ENCODE measurements around the gene CLPTM1L.
"Not testable (repeated sequence)": the region's sequence is repeated elsewhere in the genome, so short reads cannot be mapped to it uniquely, and the experiment has no call there.

The CLPTM1L gene

DNA sequence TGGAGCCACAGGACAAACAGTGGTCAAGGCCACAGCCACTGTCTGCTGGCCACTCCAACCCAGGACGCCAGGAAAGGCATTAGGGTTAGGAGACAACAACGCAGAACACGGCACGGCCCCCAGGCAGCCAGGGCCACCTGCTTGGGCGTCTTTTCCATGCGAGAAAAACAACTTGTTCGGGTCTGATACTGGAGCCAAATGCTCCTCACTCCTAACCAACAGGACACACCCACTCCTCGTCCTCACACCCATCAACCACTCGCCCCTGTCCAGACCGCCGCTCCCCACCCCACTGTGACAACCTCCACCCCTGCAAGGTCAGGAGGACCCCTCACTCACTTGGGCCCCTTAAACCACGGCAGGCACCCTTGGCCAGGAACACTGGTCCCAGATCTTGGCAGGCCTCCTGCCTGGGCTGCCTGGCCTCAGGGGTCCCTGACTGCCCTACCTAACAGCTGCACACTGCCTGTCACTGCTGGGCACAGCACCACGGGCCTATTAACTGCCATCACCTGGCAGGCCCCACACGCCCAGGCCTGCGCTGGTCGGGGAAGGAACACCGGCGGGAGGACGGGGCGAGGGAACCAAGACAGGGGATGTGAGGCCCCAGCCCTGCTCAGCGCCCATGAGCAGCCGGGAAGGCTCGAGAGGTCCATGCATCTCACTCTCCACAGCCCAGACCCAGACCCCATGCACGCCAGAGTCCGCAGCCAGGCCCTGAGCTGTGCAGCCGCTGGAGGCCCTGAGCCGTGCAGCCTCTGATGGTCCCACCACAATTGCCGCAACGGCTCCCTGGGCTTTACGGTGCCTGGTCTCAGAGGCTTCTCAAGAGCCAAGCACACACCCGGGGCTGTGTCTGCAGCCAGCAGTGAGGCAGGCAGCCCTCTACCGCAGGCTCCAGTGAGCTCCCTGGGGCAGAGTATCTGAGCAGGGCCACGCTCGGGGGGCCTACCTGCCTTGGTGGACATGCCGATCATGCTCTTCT is 13.8 kb downstream of the CLPTM1L start:
- H3K9me3 ChIP-seq, result no peaks in the 10 kb centered on the region
- H3K4me3 ChIP-seq (ENCODE audit: low read depth in 1 of 2, low read length in 1 of 2), result no peak overlapping the region
- no peak overlapping the region for H3K27ac ChIP-seq
- H3K27me3 ChIP-seq, result no peaks in the 10 kb centered on the region
- TF ChIP-seq, protein P1, sequence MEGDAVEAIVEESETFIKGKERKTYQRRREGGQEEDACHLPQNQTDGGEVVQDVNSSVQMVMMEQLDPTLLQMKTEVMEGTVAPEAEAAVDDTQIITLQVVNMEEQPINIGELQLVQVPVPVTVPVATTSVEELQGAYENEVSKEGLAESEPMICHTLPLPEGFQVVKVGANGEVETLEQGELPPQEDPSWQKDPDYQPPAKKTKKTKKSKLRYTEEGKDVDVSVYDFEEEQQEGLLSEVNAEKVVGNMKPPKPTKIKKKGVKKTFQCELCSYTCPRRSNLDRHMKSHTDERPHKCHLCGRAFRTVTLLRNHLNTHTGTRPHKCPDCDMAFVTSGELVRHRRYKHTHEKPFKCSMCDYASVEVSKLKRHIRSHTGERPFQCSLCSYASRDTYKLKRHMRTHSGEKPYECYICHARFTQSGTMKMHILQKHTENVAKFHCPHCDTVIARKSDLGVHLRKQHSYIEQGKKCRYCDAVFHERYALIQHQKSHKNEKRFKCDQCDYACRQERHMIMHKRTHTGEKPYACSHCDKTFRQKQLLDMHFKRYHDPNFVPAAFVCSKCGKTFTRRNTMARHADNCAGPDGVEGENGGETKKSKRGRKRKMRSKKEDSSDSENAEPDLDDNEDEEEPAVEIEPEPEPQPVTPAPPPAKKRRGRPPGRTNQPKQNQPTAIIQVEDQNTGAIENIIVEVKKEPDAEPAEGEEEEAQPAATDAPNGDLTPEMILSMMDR (IDR thresholded peaks at IDR 0.05), result no peak
- no peaks in the 10 kb centered on the region for H3K4me1 ChIP-seq (ENCODE audit: control insufficient read depth in 1 of 2, insufficient read depth in 1 of 2, low read depth in 1 of 2, low read length in 1 of 2)
- peaks cover 88% of the 10 kb centered on the region for H3K36me3 ChIP-seq

DNA sequence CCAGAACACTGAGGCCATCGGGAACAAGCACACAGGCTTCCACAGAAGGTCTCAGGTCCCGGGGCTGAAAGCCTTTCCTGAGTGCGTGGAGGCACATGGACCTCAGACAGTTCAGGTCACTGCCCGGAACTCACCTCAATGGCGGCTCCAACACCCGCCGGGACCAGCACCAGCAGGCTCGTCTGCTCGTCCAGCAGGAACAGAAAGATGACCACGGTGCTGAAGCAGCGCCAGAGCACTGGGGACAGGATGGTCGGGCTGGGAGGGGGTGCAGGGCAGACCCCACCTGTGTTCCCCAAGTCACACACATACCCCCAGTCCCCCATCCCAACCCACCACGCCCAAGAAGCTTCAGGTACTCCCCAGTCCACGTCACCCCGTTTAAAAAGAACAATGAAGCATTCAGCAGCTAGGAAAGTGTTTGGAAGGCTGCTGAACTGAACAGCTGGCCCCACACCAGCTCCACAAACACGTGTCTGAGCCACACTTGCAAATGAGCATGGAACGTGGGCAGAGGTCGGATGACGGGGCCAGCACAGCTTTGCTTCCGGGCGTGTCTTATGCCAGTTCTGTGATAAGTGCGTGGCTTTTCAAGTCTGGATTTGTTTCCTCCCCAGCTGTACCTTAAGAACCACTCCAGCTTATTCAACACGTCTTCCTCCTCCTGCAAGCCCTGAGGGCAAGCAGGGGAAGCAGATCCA is 14.6 kb downstream of the CLPTM1L start:
- H3K36me3 ChIP-seq, result peaks cover 88% of the 10 kb centered on the region
- H3K4me3 ChIP-seq (ENCODE audit: low read depth in 1 of 2, low read length in 1 of 2), result no peak overlapping the region
- no peaks in the 10 kb centered on the region for H3K9me3 ChIP-seq
- no peak overlapping the region for H3K27ac ChIP-seq
- no peaks in the 10 kb centered on the region for H3K4me1 ChIP-seq (ENCODE audit: control insufficient read depth in 1 of 2, insufficient read depth in 1 of 2, low read depth in 1 of 2, low read length in 1 of 2)
- no peaks in the 10 kb centered on the region for H3K27me3 ChIP-seq
- TF ChIP-seq, protein P1 (IDR thresholded peaks at IDR 0.05), result no peak

DNA sequence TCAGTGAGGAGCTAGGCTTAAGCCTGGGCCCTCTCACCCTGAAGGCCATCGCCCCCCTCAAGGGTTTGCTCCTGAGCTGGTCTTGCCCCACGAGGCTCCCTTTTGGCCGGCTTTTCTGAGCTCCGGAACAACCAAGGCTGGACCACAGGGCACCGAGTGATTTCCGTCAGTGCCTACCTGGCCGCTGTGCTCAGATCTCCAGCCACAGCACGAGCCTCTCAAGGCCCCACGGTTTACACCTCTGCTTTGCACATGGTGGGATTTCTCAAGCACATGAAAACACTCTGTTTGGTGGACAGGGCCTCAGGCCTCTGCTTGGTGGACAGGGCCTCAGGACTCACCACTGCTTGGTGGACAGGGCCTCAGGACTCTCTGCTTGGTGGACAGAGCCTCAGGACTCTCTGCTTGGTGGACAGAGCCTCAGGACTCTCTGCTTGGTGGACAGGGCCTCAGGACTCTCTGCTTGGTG is 15.8 kb downstream of the CLPTM1L start:
- no peaks in the 10 kb centered on the region for H3K9me3 ChIP-seq

DNA sequence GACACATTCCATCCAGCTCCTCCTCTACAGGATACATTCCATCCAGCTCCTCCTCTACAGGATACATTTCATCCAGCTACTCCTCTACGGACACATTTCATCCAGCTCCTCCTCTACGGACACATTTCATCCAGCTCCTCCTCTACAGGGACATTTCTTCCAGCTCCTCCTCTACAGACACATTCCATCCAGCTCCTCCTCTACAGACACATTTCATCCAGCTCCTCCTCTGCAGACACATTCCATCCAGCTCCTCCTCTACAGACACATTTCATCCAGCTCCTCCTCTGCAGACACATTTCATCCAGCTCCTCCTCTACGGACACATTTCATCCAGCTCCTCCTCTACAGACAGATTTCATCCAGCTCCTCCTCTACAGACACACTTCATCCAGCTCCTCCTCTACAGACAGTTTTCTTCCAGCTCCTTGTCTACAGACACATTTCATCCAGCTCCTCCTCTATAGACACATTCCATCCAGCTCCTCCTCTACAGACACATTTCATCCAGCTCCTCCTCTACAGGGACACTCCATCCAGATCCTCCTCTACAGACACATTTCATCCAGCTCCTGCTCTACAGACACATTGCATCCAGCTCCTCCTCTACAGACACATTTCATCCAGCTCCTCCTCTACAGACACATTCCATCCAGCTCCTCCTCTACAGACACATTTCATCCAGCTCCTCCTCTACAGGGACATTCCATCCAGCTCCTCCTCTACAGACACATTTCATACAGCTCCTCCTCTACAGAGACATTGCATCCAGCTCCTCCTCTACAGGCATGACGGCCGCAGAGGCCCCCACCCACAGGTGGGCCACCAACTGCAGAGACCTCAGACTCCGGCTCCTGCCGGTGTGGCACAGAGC is 16.4 kb downstream of the CLPTM1L start:
- H3K27me3 ChIP-seq; H3K4me3 ChIP-seq (ENCODE audit: low read depth in 1 of 2, low read length in 1 of 2); H3K9me3 ChIP-seq; H3K4me1 ChIP-seq (ENCODE audit: control insufficient read depth in 1 of 2, insufficient read depth in 1 of 2, low read depth in 1 of 2, low read length in 1 of 2); H3K27ac ChIP-seq: not testable (repeated sequence)
- H3K36me3 ChIP-seq, result peaks cover 88% of the 10 kb centered on the region

More for the DNA sequence above, 15.8 kb downstream of the CLPTM1L start:
- TF ChIP-seq, protein P1 (IDR thresholded peaks at IDR 0.05), result no peak
- Histone ChIP-seq H3K27ac (no peak overlapping the region), H3K4me1 (ENCODE audit: control insufficient read depth in 1 of 2, insufficient read depth in 1 of 2, low read depth in 1 of 2, low read length in 1 of 2) (no peaks in the 10 kb centered on the region), H3K36me3 (peaks cover 88% of the 10 kb centered on the region), H3K27me3 (no peaks in the 10 kb centered on the region), H3K4me3 (ENCODE audit: low read depth in 1 of 2, low read length in 1 of 2) (no peak overlapping the region)

DNA sequence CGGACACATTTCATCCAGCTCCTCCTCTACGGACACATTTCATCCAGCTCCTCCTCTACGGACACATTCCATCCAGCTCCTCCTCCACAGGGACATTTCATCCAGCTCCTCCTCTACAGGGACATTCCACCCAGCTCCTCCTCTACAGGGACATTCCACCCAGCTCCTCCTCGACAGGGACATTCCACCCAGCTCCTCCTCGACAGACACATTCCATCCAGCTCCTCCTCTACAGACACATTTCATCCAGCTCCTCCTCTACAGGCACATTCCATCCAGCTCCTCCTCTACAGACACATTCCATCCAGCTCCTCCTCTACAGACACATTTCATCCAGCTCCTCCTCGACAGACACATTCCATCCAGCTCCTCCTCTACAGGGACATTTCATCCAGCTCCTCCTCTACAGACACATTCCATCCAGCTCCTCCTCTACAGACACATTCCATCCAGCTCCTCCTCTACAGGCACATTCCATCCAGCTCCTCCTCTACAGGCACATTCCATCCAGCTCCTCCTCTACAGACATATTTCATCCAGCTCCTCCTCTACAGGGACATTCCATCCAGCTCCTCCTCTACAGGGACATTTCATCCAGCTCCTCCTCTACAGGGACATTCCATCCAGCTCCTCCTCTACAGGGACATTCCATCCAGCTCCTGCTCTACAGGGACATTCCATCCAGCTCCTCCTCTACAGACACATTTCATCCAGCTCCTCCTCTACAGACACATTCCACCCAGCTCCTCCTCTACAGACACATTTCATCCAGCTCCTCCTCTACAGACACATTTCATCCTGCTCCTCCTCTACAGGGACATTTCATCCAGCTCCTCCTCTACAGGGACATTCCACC is 17.8 kb downstream of the CLPTM1L start:
- not testable (repeated sequence) for H3K4me1 ChIP-seq (ENCODE audit: control insufficient read depth in 1 of 2, insufficient read depth in 1 of 2, low read depth in 1 of 2, low read length in 1 of 2); H3K27ac ChIP-seq; H3K4me3 ChIP-seq (ENCODE audit: low read depth in 1 of 2, low read length in 1 of 2); H3K9me3 ChIP-seq; H3K27me3 ChIP-seq
- peaks cover 90% of the 10 kb centered on the region for H3K36me3 ChIP-seq

DNA sequence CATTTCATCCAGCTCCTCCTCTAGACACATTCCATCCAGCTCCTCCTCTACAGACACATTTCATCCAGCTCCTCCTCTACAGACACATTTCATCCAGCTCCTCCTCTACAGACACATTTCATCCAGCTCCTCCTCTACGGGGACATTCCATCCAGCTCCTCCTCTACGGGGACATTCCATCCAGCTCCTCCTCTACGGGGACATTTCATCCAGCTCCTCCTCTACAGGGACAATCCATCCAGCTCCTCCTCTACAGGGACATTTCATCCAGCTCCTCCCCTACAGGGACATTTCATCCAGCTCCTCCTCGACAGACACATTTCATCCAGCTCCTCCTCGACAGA is 18.4 kb downstream of the CLPTM1L start:
- H3K4me3 ChIP-seq (ENCODE audit: low read depth in 1 of 2, low read length in 1 of 2); H3K27me3 ChIP-seq; H3K4me1 ChIP-seq (ENCODE audit: control insufficient read depth in 1 of 2, insufficient read depth in 1 of 2, low read depth in 1 of 2, low read length in 1 of 2); H3K9me3 ChIP-seq; H3K27ac ChIP-seq: not testable (repeated sequence)
- peaks cover 90% of the 10 kb centered on the region for H3K36me3 ChIP-seq
